ENCODE data around the gene EHMT1. TPM values are rescaled to one million over a fixed set of nuclear protein-coding genes. Genes with fewer than 3 reads are reported as not detected.
A peak's percentile ranks its signal among the peaks of the same experiment; 100 is the strongest.

The EHMT1 gene
- total RNA-seq, 1 donor from 2014 or later = 39.5 TPM

DNA sequence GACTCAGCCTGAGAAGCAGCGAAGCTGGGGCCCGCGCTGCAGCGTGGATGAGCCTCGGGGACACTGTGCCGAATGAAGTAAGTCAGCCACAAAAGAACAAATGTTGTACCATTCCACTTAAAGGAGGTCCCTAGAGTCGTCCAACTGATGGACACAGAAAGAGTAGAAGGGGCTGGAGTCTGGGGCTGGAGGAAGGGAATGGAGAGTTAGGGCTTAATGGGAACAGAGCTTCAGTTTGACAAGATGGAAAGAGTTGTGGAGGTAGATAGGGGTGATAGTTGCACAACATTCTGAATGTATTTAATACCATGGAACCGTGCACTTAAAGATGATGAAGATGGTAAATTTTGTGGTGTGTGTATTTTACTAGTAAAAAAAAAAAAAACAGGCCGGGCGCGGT is 119.9 kb downstream of the EHMT1 start:
- no peak for DNase-seq (ENCODE audit: low spot score)

DNA sequence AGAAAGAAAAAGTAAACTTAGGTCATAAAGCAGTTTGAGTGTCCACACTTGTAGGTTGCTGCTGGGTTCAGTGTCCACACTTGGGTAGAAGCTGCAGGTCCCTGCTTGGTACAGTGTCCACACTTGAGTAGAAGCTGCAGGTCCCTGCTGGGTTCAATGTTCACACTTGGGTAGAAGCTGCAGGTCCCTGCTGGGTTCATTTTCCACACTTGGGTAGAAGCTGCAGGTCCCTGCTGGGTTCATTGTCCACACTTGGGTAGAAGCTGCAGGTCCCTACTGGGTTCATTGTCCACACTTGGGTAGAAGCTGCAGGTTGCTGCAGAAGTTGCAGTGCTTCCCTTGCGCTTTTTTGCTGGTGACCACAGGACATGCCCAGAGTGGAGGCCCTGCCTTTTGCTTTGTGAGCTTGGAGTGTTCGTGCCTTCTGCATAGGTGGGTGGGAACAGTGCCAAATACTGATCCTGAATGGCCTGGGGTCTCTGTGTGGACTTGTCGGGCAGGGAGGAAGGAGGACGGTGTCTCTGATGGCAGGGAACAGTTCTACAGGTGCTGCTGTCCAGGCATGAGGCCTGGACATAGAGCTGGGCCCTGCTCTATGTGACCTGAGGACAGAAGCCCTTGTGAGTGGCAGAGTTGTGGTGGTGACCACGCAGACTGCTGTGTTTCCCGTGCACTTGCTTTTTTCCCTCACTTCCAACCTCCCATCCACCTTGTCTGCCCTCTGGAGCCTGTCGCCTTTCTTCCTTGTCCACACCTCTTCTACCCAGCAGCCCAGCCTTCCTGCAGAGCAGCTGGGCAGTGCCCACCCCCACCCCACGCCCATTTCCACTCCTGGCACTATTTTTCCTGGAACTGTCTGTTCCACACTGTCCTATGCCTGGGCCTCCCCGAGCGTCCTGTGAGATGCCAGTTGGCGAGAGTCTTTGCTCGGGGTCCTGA is 120.8 kb downstream of the EHMT1 start:
- DNase-seq (ENCODE audit: low spot score) = no peak

- peak; percentile 72 for DNase-seq (ENCODE audit: low spot score)
Measured at GRCh38 chr9:137740312-137740711, 121.5 kb downstream of the EHMT1 start.

GRCh38 chr9:137741330-137741729 is 122.5 kb downstream of the EHMT1 start:
- DNase-seq (ENCODE audit: low spot score) = no peak

DNA sequence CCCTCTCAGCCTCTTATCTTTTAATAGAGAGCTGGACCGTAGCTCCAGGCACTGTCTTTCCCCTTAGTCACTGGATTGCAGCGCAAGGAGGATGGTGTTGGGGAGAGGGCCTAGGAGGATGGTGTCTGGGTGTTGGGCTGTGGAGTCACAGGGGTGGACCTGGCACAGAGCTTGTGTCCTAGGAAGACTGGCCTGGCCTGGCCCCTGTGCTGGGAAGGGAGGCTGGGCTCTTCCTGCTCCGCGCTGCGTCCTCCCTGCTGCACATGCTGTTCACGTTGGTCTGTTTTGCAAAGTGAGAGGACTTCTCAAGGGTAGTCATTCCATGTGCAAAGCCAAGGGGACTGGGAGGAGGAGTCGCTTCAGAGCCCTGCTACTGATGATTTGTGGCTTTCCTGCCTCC is 123.9 kb downstream of the EHMT1 start:
- peak; percentile 42 for DNase-seq (ENCODE audit: low spot score)

GRCh38 chr9:137743695-137744094 is 124.9 kb downstream of the EHMT1 start:
- no peak for DNase-seq (ENCODE audit: low spot score)

DNA sequence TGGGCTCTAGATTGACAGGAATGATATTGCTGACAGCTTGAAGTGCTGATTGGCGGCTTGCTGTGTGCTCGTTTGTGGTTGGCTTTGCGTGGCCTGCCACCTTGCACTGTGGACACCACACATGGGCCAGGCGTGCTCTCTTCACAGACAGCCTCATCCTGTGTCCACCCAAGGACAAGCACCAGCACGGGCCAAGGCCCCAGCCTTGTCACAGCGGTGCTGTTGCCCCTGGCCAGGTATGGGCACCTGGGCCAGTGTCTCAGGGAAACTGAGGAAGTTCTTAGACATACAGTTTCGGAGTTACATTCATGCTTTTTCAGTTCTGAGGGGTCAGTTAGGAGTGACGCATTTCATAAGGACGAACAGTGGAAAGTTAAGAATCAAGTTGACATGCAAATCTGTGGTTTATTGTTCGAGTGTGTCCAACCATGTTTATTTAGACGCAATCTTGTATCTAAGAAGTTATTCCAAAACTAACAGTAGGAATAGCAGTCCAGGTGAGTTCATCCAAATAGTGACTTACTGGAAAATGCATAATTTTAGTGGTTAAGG is 125.9 kb downstream of the EHMT1 start:
- no peak for DNase-seq (ENCODE audit: low spot score)

GRCh38 chr9:137745541-137745991 is 126.8 kb downstream of the EHMT1 start:
- no peak for DNase-seq (ENCODE audit: low spot score)

DNA sequence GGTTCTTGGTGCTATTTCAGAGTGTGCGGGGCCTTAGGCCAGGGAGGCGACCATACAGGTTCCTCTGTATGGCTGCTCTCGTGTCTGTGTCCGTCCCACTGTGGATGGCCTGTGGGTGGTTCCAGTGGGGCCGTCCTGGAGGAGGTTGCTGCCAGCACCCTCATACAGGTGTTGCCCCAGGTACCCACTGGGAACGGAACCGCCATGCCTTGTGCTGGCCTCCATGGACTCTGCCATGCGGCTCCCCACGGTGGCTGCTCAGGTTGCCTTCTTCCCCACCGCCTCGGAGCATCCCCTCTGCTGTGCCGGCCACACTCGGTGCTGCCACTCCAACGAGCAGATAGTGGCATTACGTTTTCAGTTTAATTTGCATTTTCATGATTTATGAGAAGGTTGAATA is 129.5 kb downstream of the EHMT1 start:
- no peak for DNase-seq (ENCODE audit: low spot score)

- DNase-seq (ENCODE audit: low spot score) = no peak
Measured at GRCh38 chr9:137748741-137749140, 129.9 kb downstream of the EHMT1 start.

DNA sequence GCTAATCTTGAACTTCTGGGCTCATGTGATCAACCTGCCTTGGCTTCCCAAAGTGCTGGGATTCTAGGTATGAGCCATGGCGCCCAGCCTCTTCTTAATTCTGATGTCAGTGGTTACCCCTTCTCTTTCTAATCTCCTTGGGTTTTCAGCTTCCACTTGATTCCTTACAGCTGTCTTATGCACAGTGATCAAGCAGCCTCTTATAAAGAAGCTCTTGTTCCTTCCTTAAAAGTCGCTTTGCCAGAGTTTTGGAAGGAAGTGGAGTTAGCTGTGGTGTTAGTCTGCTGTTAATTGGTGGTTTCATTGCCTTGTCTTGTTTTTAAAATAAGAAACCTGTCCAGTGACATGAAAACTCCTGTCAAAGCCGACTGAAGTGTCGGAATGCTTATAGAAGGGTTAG is 130.7 kb downstream of the EHMT1 start:
- DNase-seq (ENCODE audit: low spot score) = no peak

DNA sequence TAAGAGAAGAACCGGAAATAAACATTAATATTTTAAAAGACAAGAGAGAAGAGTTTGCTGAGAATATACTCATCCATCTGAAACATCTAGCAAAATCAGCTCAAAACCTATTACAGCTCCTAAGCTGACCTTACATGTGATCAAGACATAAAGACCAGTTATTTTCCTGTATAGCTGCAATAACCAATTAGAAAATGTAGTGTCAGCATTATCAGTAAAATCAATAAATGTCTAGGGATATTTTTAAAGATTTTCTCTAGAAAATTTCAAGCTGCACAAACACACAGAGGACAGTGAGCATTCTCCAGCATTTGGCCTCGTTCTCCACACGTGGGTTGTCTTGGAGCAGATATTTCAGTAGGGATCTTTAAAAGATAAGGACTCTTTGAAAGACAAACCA is 131.2 kb downstream of the EHMT1 start:
- DNase-seq (ENCODE audit: low spot score) = no peak

DNA sequence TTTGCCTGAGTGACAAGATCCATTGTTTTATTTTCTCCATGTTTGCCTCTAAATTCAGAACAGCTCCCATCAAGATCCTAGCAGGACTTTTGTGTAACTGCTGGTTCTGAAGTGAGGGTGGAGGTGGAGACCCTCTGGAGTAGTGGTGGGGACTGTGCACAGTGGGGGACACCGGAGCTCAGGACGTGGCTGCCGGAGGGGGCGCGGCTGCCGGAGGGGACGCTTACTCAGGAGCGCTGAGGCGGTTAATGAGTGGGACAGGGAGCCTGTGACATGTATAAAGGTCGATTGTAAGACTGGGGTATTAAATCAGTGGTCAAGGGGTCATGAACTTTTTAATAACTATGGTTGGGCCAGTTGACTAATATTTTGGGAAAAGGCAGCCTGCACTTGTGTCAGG is 131.8 kb downstream of the EHMT1 start:
- no peak for DNase-seq (ENCODE audit: low spot score)

DNA sequence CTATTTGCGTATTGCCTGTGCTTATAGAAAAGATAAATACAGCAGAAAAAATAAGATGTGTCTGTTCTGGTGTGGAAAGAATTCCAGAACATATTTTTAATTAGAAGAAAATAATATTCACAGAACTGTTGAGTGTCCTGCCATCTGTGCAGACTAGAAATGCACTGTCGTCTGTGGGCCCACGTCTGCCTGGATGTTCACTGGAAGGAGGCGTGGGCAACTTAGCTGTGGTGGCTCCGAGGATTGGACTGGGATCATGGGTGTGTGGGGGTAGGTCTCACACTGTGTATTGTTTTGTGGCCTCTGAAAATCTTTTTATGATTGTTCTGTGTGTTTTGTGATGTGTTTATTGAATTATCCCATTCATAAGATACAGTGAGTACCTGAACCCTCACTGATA is 132.8 kb downstream of the EHMT1 start:
- no peak for DNase-seq (ENCODE audit: low spot score)

- DNase-seq (ENCODE audit: low spot score) = no peak
Measured at GRCh38 chr9:137752426-137752825, 133.6 kb downstream of the EHMT1 start.

DNA sequence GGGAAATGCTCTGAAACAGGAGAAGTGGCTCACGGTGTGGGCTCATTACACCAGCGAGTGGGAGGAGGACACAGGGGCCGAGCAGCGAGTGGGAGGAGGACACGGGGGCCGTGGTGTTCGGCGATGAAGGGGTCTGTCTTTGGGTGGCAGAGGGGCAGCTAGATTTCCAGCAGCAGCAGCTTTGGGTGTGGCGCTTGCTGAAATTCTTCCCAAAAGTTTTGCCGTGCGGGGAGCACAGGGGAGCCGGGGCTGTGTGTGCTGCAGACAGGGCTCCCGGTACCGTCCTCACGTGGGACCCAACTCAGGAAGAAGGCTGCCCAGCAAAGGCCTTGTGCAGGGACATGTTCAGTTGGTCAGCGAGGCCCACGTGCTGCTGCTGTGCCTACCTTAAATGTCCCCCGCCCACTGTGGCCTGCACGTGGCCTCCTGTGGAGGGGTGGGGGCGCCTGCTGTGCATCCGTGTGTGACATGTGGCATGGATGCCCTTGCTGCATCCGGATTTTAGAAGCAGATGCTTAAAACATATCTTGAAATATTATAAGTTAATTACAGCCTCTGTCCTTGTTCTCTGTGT is 134.5 kb downstream of the EHMT1 start:
- no peak for DNase-seq (ENCODE audit: low spot score)

- DNase-seq (ENCODE audit: low spot score) = no peak
Measured at GRCh38 chr9:137755261-137755927, 136.6 kb downstream of the EHMT1 start.

DNA sequence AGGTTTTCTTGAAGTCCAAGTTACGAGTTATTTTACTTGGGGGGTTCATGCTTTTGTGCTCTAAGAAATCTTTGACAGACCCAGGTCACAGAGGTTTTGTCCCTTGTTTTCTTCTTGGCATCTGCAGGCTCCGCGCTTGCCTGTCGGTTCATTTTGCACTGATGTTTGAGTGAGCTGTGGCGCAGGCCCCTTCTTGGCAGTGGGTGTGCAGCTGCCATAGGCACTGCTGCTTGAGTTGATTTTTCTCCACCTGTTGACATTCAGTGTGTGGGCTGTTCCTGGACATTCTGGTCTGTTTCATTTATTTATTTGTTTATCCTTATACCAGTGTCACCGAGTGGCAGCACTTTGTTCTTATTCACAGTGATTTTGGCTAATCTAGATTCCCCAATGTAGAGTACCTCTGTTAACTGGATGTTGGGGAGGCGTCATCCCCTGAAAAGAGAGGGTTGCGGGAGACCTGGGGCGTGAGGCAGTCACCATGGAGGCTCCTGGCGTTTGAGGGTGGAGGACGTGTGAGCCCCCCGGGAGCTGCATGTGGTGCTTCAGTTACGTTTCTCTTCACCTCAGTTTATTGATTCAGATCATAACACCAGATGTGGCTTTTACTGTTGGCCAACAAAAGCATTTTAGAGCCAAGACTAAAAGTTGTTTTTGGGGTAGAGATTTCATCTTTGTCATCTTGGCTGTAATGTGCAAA is 137.4 kb downstream of the EHMT1 start:
- DNase-seq (ENCODE audit: low spot score) = no peak

GRCh38 chr9:137757139-137757538 is 138.3 kb downstream of the EHMT1 start:
- no peak for DNase-seq (ENCODE audit: low spot score)

- DNase-seq (ENCODE audit: low spot score) = no peak
Measured at GRCh38 chr9:137757613-137758029, 138.8 kb downstream of the EHMT1 start.

DNA sequence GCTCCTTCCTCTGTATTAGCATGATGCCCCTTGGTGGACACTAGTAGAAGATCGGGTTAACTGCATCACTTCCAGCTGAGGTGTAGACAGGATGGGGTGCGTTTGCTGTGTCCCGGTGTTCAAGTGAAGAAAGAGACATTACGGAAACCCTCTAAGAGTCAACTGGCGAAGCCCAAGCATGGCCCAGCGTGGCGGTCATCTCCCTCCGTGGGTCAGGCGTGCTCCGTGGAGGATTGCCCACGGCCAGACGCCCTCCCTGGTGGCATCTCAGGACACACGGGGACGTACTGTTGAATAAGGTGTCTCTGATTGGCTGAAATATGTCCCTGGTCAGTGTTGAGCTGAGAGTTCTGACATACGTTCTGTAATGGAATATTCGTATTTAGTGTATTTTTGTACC is 139.3 kb downstream of the EHMT1 start:
- DNase-seq (ENCODE audit: low spot score) = no peak

DNA sequence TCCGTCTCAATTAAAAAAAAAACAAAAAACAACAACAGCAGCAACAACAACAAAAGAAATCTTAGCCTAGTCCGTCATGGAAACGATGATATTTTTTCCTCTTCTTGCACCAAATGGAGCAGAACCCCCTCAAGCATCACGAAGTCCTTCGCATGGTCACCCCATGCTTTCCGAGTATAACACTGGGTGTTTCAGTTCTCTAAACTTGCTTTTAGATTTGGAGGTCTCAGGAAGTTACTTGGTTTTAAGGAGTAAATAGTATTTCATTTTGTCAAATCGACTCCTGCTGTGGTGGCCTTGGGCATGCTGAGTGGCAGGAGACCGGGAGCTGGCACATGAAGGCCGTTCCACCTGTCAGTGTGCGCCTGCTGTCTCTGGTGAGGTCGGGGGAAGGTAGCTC is 140.3 kb downstream of the EHMT1 start:
- DNase-seq (ENCODE audit: low spot score) = no peak

All from umbilical cord (tissue), 2 donors.